HEK293 (cell line): ENCODE measurements around the gene FOXO1.

ENCODE experiments used
- CTCF ChIA-PET: fragments of 350-600 bp; formaldehyde crosslinking; extraction: SDS; loops from one replicate; lab custom pipeline; 2021; ENCODE audit warnings: antibody characterized with exemption; lab: Yijun Ruan, JAX
- POLR2A ChIA-PET: fragments of 300-600 bp; formaldehyde crosslinking; extraction: SDS; loops from one replicate; lab custom pipeline; 2020; ENCODE audit warnings: antibody characterized with exemption, inconsistent platforms; lab: Yijun Ruan, JAX
- H3K27ac ChIP-seq: fragments of 200-500 bp; sonication (Bioruptor generic); 2 replicates; pipeline ENCODE4 v1.5.1; 2014; ENCODE audit warnings: low read depth, low read length, control low read depth, inconsistent platforms; ENCODE audit errors: extremely low read depth
- H3K36me3 ChIP-seq, 2 experiments: fragments of 200-500 bp in 1 of 2; sonication (Bioruptor generic) in 1 of 2; 1 replicate in 1 of 2; 2 replicates in 1 of 2; pipeline ENCODE4 v1.5.1; 2014 to 2017; ENCODE audit warnings: inconsistent platforms in 2 of 2, low read length in 2 of 2; ENCODE audit not compliant: control insufficient read depth in 2 of 2, insufficient read depth in 1 of 2
- H3K4me1 ChIP-seq: fragments of 200-500 bp; sonication (Bioruptor generic); 2 replicates; pipeline ENCODE4 v1.5.1; 2014; ENCODE audit warnings: mild to moderate bottlenecking, low read length, inconsistent platforms; ENCODE audit not compliant: control insufficient read depth, insufficient read depth
- H3K4me3 ChIP-seq: 2 replicates; pipeline ENCODE4 v1.5.1; 2011; ENCODE audit warnings: low read depth, mild to moderate bottlenecking, control low read depth, low read length, moderate library complexity
- H3K9me3 ChIP-seq: fragments of 200-500 bp; sonication (Bioruptor generic); 2 replicates; pipeline ENCODE4 v1.5.1; 2014; ENCODE audit warnings: low read depth, low read length, inconsistent platforms; ENCODE audit not compliant: control insufficient read depth, insufficient read depth
- GLIS1 ChIP-seq: fragments of 450-650 bp; formaldehyde crosslinking; IDR thresholded peaks from 2 replicates; pipeline ENCODE4 v1.5.1; 2016; ENCODE audit warnings: missing biosample characterization, missing genetic modification characterization
- KLF16 ChIP-seq: fragments of 450-650 bp; formaldehyde crosslinking; IDR thresholded peaks from 2 replicates; pipeline ENCODE4 v1.5.1; 2017; ENCODE audit warnings: missing biosample characterization, missing genetic modification characterization
- MZF1 ChIP-seq: fragments of 450-650 bp; formaldehyde crosslinking; IDR thresholded peaks from 2 replicates; pipeline ENCODE4 v1.5.1; 2017; ENCODE audit warnings: missing biosample characterization, missing genetic modification characterization, borderline replicate concordance
- PRDM1 ChIP-seq: fragments of 450-650 bp; formaldehyde crosslinking; IDR thresholded peaks from 2 replicates; pipeline ENCODE4; 2016; ENCODE audit warnings: missing biosample characterization, missing genetic modification characterization
- PRDM2 ChIP-seq: fragments of 450-650 bp; formaldehyde crosslinking; IDR thresholded peaks from 2 replicates; pipeline ENCODE4 v1.5.1; 2016; ENCODE audit warnings: missing biosample characterization, missing genetic modification characterization, borderline replicate concordance
- SP7 ChIP-seq: fragments of 450-650 bp; formaldehyde crosslinking; IDR thresholded peaks from 2 replicates; pipeline ENCODE4 v1.5.1; 2016; ENCODE audit warnings: missing biosample characterization, missing genetic modification characterization
- YY1 ChIP-seq: fragments of 450-650 bp; formaldehyde crosslinking; IDR thresholded peaks from 2 replicates; pipeline ENCODE4 v1.5.1; 2018; ENCODE audit warnings: missing biosample characterization, missing genetic modification characterization
- YY2 ChIP-seq: fragments of 450-650 bp; formaldehyde crosslinking; IDR thresholded peaks from 2 replicates; pipeline ENCODE4 v1.5.1; 2016; ENCODE audit warnings: missing biosample characterization, missing genetic modification characterization
- ZBTB26 ChIP-seq: fragments of 450-650 bp; formaldehyde crosslinking; optimal IDR thresholded peaks from 2 replicates; pipeline ENCODE3; 2016; ENCODE audit warnings: missing biosample characterization, mild to moderate bottlenecking, missing genetic modification characterization
- ZEB2 ChIP-seq: fragments of 450-650 bp; formaldehyde crosslinking; IDR thresholded peaks from 2 replicates; pipeline ENCODE4 v1.5.1; 2016; ENCODE audit warnings: missing biosample characterization, missing genetic modification characterization
- ZFHX2 ChIP-seq: fragments of 450-650 bp; formaldehyde crosslinking; conservative IDR thresholded peaks from 2 replicates; pipeline ENCODE4 v1.5.1; 2016; ENCODE audit warnings: missing biosample characterization, missing genetic modification characterization
- ZFP41 ChIP-seq: fragments of 450-650 bp; formaldehyde crosslinking; IDR thresholded peaks from 2 replicates; pipeline ENCODE4 v1.5.1; 2016; ENCODE audit warnings: missing biosample characterization, missing genetic modification characterization, borderline replicate concordance
- ZIC2 ChIP-seq: fragments of 450-650 bp; formaldehyde crosslinking; IDR thresholded peaks from 2 replicates; pipeline ENCODE4 v1.5.1; 2016; ENCODE audit warnings: missing biosample characterization, missing genetic modification characterization
- ZNF133 ChIP-seq: fragments of 450-650 bp; formaldehyde crosslinking; IDR thresholded peaks from 2 replicates; pipeline ENCODE4 v1.5.1; 2016; ENCODE audit warnings: missing biosample characterization, missing genetic modification characterization
- ZNF214 ChIP-seq: fragments of 450-650 bp; formaldehyde crosslinking; IDR thresholded peaks from 2 replicates; pipeline ENCODE4 v1.5.1; 2017; ENCODE audit warnings: missing biosample characterization, mild to moderate bottlenecking, missing genetic modification characterization, borderline replicate concordance
- ZNF416 ChIP-seq: fragments of 450-650 bp; formaldehyde crosslinking; IDR thresholded peaks from 2 replicates; pipeline ENCODE4 v1.5.1; 2016; ENCODE audit warnings: missing biosample characterization, missing genetic modification characterization
- ZNF529 ChIP-seq: fragments of 450-650 bp; formaldehyde crosslinking; IDR thresholded peaks from 2 replicates; pipeline ENCODE4 v1.5.1; 2017; ENCODE audit warnings: missing genetic modification characterization, missing biosample characterization; ENCODE audit not compliant: insufficient replicate concordance
- ZNF560 ChIP-seq: fragments of 450-650 bp; formaldehyde crosslinking; IDR thresholded peaks from 2 replicates; pipeline ENCODE4 v1.5.1; 2017; ENCODE audit warnings: missing biosample characterization, missing genetic modification characterization, borderline replicate concordance
- ZNF623 ChIP-seq: fragments of 450-650 bp; formaldehyde crosslinking; IDR thresholded peaks from 2 replicates; pipeline ENCODE4 v1.5.1; 2016; ENCODE audit warnings: missing biosample characterization, missing genetic modification characterization
- ZNF658 ChIP-seq: fragments of 450-650 bp; formaldehyde crosslinking; IDR thresholded peaks from 2 replicates; pipeline ENCODE4; 2016; ENCODE audit warnings: missing biosample characterization, missing genetic modification characterization
- ZSCAN4 ChIP-seq: fragments of 450-650 bp; formaldehyde crosslinking; IDR thresholded peaks from 2 replicates; pipeline ENCODE4 v1.5.1; 2017; ENCODE audit warnings: missing biosample characterization, missing genetic modification characterization
- TF ChIP-seq, protein P1 (sequence below): fragments of 450-650 bp; formaldehyde crosslinking; IDR thresholded peaks from 2 replicates; pipeline ENCODE4 v1.5.1; 2016; ENCODE audit warnings: missing biosample characterization, missing genetic modification characterization

FOXO1 gene

DNA sequence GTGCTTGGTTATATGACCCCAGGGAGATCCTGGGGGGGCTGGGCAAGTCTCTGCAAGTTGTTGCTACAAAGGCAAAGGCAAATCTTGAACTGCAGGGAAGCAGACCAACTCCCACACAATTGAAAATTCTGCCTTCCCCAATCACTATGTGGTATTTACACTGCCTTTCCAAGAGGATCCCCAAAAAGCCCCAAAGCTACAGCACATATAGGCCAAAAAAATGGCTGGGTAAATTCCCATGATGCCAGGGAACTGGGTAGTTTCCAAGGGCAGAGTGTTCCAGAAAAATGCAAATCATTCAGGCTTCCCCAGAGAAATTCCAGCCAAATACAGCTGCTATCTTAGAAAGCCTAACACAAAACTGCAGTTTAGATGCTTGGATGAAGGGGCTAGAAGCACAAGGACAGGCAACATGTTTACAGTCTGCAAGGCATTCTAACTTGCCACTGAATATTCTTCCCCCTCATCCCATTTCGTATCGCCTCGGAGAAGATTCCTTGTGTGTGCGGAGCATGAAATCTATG lies 6.2 kb downstream of the FOXO1 start:
- Histone ChIP-seq H3K4me3 (no peak overlapping the region), H3K4me1 (peaks cover 11% of the 10 kb centered on the region; the same call in 1 of the 2 replicates), H3K36me3 (no peaks in the 10 kb centered on the region; a peak in 1 of 3 replicates), H3K27ac (no peak overlapping the region), H3K9me3 (no peaks in the 10 kb centered on the region)
- peak; percentile 53 for TF ChIP-seq GLIS1
- TF ChIP-seq ZIC2 (tag by site-specific recombination): peak; percentile 10; the same call in 1 of the 2 replicates
- TF ChIP-seq ZNF133: no peak
- TF ChIP-seq ZFHX2 (tag by site-specific recombination): 0 out of 2 replicates have a peak, but pooled peaks have one; percentile 13
- no peak for TF ChIP-seq ZFP41 (tag by site-specific recombination)
- no peak for TF ChIP-seq SP7 (tag by site-specific recombination)
- no peak for TF ChIP-seq ZNF560 (tag by site-specific recombination)
- peak; percentile 25; the same call in 1 of the 2 replicates for TF ChIP-seq MZF1 (tag by site-specific recombination)
- no peak for TF ChIP-seq ZNF623
- POLR2A ChIA-PET: no interaction called here
- CTCF ChIA-PET: no interaction called here

DNA sequence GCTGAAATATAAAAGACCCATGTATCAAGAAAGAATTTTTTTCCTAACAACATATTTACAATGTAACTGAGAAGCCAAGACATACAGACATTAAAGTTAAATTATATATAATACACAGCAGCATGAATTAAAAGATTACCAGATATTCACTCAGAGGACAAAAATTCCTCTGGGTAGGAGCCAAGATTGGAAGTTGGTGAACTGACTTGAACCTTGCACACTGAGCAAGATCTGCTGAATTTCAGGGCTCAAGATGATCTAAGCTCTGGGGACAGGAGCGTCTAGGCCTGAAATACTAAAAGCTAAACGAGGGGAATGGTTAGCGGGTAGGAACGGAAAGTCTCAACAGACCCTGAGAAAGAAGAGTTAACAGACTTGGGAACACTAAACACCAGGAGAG lies 8.5 kb downstream of the FOXO1 start:
- Histone ChIP-seq H3K36me3 (no peaks in the 10 kb centered on the region; a peak in 1 of 3 replicates), H3K9me3 (no peaks in the 10 kb centered on the region), H3K4me1 (peaks cover 7% of the 10 kb centered on the region; the same call in 1 of the 2 replicates), H3K27ac (no peak overlapping the region)
- CTCF ChIA-PET: interaction anchor here (1.1 kb wide), 1 partner anchor 10 kb away, joined by 3 read pairs; no protein-coding TSS in a partner anchor
- TF ChIP-seq ZEB2 (tag by site-specific recombination): no peak
- TF ChIP-seq PRDM2 (tag by site-specific recombination): no peak
- TF ChIP-seq ZNF529 (tag by site-specific recombination): no peak
- no peak for TF ChIP-seq YY2 (tag by site-specific recombination)
- TF ChIP-seq KLF16 (tag by site-specific recombination): no peak
- TF ChIP-seq PRDM1 (tag by site-specific recombination): no peak
- no peak for TF ChIP-seq ZSCAN4 (tag by site-specific recombination)
- no peak for TF ChIP-seq ZNF214
- TF ChIP-seq, protein P1, sequence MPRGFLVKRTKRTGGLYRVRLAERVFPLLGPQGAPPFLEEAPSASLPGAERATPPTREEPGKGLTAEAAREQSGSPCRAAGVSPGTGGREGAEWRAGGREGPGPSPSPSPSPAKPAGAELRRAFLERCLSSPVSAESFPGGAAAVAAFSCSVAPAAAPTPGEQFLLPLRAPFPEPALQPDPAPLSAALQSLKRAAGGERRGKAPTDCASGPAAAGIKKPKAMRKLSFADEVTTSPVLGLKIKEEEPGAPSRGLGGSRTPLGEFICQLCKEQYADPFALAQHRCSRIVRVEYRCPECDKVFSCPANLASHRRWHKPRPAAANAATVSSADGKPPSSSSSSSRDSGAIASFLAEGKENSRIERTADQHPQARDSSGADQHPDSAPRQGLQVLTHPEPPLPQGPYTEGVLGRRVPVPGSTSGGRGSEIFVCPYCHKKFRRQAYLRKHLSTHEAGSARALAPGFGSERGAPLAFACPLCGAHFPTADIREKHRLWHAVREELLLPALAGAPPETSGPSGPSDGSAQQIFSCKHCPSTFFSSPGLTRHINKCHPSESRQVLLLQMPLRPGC (tag by site-specific recombination): no peak
- no peak for TF ChIP-seq YY1 (tag by site-specific recombination)
- TF ChIP-seq ZBTB26 (tag by site-specific recombination): no peak
- TF ChIP-seq ZNF658 (tag by site-specific recombination): no peak
- no peak for TF ChIP-seq ZNF416 (tag by site-specific recombination)
- TF ChIP-seq, all 188 proteins: peak for 0
- H3K4me3 ChIP-seq: no peak overlapping the region
- POLR2A ChIA-PET: no interaction called here
